ENCODE data around the gene OPCML. TPM values are rescaled to one million over a fixed set of nuclear protein-coding genes. Genes with fewer than 3 reads are reported as not detected.

The OPCML gene
- total RNA-seq, 1 experiment from 2014 or later: not detected

GRCh38 chr11:133406489-133406888, 125.8 kb downstream of the OPCML start:
- ChIA-PET CTCF (no interaction called here), POLR2A (no interaction called here)
- H3K4me1 ChIP-seq (ENCODE audit: control insufficient read depth, insufficient read depth, low read length): no peaks in the 10 kb centered on the region
- no peak for DNase-seq (ENCODE audit: low read depth, low spot score)
- in situ Hi-C loops (cut with HindIII; ENCODE audit: low pct_unique_long_range_greater_than_20kb, low sequenced_read_pairs): no loop called here
- H3K9me3 ChIP-seq (ENCODE audit: control insufficient read depth, insufficient read depth, low read depth, low read length): no peaks in the 10 kb centered on the region
- BruUV-seq (replicated peaks): no TSS peak
- no peak overlapping the region for H3K27ac ChIP-seq (ENCODE audit: low read length)
- TF ChIP-seq TCF7L2 (IDR thresholded peaks at IDR 0.05; ENCODE audit: low read depth, low read length): no peak
- no peak for TF ChIP-seq SIN3A (IDR thresholded peaks at IDR 0.05; ENCODE audit: borderline replicate concordance, insufficient read depth, low read depth, low read length)
- no peak for TF ChIP-seq CTCF (IDR thresholded peaks at IDR 0.05)
- TF ChIP-seq, protein P1, sequence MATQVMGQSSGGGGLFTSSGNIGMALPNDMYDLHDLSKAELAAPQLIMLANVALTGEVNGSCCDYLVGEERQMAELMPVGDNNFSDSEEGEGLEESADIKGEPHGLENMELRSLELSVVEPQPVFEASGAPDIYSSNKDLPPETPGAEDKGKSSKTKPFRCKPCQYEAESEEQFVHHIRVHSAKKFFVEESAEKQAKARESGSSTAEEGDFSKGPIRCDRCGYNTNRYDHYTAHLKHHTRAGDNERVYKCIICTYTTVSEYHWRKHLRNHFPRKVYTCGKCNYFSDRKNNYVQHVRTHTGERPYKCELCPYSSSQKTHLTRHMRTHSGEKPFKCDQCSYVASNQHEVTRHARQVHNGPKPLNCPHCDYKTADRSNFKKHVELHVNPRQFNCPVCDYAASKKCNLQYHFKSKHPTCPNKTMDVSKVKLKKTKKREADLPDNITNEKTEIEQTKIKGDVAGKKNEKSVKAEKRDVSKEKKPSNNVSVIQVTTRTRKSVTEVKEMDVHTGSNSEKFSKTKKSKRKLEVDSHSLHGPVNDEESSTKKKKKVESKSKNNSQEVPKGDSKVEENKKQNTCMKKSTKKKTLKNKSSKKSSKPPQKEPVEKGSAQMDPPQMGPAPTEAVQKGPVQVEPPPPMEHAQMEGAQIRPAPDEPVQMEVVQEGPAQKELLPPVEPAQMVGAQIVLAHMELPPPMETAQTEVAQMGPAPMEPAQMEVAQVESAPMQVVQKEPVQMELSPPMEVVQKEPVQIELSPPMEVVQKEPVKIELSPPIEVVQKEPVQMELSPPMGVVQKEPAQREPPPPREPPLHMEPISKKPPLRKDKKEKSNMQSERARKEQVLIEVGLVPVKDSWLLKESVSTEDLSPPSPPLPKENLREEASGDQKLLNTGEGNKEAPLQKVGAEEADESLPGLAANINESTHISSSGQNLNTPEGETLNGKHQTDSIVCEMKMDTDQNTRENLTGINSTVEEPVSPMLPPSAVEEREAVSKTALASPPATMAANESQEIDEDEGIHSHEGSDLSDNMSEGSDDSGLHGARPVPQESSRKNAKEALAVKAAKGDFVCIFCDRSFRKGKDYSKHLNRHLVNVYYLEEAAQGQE (IDR thresholded peaks at IDR 0.05; ENCODE audit: insufficient read depth in 1 of 2, low read depth in 2 of 2, low read length in 1 of 2): no peak
- TF ChIP-seq POLR2AphosphoS5 (IDR thresholded peaks at IDR 0.05; ENCODE audit: low read depth, low read length): no peak
- no peaks in the 10 kb centered on the region for H3K36me3 ChIP-seq (ENCODE audit: control insufficient read depth, insufficient read depth, low read length)
- intact Hi-C loops (cut with micrococcal nuclease; ENCODE audit: unreplicated experiment): no loop called here
- no peaks in the 10 kb centered on the region for H3K27me3 ChIP-seq (ENCODE audit: control insufficient read depth, insufficient read depth, low read length)
- no peak overlapping the region for H3K4me3 ChIP-seq (ENCODE audit: low read depth in 2 of 2, low read length in 2 of 2)
- no peak for ATAC-seq

- Histone ChIP-seq H3K9me3 (ENCODE audit: control insufficient read depth, insufficient read depth, low read depth, low read length) (no peaks in the 10 kb centered on the region), H3K27me3 (ENCODE audit: control insufficient read depth, insufficient read depth, low read length) (no peaks in the 10 kb centered on the region), H3K27ac (ENCODE audit: low read length) (no peak overlapping the region), H3K4me1 (ENCODE audit: control insufficient read depth, insufficient read depth, low read length) (no peaks in the 10 kb centered on the region), H3K36me3 (ENCODE audit: control insufficient read depth, insufficient read depth, low read length) (no peaks in the 10 kb centered on the region), H3K4me3 (ENCODE audit: low read depth in 2 of 2, low read length in 2 of 2) (no peak overlapping the region)
- no TSS peak for BruUV-seq (replicated peaks)
- ATAC-seq (no peak), DNase-seq (ENCODE audit: low read depth, low spot score) (no peak)
- in situ Hi-C loops (cut with HindIII; ENCODE audit: low pct_unique_long_range_greater_than_20kb, low sequenced_read_pairs): no loop called here
- TF ChIP-seq, protein P1 (IDR thresholded peaks at IDR 0.05; ENCODE audit: insufficient read depth in 1 of 2, low read depth in 2 of 2, low read length in 1 of 2): no peak
- no peak for TF ChIP-seq TCF7L2 (IDR thresholded peaks at IDR 0.05; ENCODE audit: low read depth, low read length)
- TF ChIP-seq POLR2AphosphoS5 (IDR thresholded peaks at IDR 0.05; ENCODE audit: low read depth, low read length): no peak
- peak; percentile 58 for TF ChIP-seq CTCF (IDR thresholded peaks at IDR 0.05)
- no peak for TF ChIP-seq SIN3A (IDR thresholded peaks at IDR 0.05; ENCODE audit: borderline replicate concordance, insufficient read depth, low read depth, low read length)
- intact Hi-C loops (cut with micrococcal nuclease; ENCODE audit: unreplicated experiment): no loop called here
- CTCF ChIA-PET: no interaction called here
- POLR2A ChIA-PET: no interaction called here
Observed at GRCh38 chr11:133403900-133404299, 128.4 kb downstream of the OPCML start.
